Measurements from ENCODE around the gene SF3B1.
A peak's percentile ranks its signal among the peaks of the same experiment; 100 is the strongest.
"Not testable (repeated sequence)": the region's sequence is repeated elsewhere in the genome, so short reads cannot be mapped to it uniquely, and the experiment has no call there.

Gene SF3B1, protein sequence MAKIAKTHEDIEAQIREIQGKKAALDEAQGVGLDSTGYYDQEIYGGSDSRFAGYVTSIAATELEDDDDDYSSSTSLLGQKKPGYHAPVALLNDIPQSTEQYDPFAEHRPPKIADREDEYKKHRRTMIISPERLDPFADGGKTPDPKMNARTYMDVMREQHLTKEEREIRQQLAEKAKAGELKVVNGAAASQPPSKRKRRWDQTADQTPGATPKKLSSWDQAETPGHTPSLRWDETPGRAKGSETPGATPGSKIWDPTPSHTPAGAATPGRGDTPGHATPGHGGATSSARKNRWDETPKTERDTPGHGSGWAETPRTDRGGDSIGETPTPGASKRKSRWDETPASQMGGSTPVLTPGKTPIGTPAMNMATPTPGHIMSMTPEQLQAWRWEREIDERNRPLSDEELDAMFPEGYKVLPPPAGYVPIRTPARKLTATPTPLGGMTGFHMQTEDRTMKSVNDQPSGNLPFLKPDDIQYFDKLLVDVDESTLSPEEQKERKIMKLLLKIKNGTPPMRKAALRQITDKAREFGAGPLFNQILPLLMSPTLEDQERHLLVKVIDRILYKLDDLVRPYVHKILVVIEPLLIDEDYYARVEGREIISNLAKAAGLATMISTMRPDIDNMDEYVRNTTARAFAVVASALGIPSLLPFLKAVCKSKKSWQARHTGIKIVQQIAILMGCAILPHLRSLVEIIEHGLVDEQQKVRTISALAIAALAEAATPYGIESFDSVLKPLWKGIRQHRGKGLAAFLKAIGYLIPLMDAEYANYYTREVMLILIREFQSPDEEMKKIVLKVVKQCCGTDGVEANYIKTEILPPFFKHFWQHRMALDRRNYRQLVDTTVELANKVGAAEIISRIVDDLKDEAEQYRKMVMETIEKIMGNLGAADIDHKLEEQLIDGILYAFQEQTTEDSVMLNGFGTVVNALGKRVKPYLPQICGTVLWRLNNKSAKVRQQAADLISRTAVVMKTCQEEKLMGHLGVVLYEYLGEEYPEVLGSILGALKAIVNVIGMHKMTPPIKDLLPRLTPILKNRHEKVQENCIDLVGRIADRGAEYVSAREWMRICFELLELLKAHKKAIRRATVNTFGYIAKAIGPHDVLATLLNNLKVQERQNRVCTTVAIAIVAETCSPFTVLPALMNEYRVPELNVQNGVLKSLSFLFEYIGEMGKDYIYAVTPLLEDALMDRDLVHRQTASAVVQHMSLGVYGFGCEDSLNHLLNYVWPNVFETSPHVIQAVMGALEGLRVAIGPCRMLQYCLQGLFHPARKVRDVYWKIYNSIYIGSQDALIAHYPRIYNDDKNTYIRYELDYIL

GRCh38 chr2:197434541-197435513 lies at the start of gene SF3B1:
SF3B1 (minus strand) TSS chr2:197435028; CDS start chr2:197434999, 29 bp downstream.
- peak; percentile 98 for DNase-seq

- DNase-seq, result not testable (repeated sequence)
These were observed 49.4 kb upstream of the SF3B1 start for GRCh38 chr2:197484248-197484647.

DNA sequence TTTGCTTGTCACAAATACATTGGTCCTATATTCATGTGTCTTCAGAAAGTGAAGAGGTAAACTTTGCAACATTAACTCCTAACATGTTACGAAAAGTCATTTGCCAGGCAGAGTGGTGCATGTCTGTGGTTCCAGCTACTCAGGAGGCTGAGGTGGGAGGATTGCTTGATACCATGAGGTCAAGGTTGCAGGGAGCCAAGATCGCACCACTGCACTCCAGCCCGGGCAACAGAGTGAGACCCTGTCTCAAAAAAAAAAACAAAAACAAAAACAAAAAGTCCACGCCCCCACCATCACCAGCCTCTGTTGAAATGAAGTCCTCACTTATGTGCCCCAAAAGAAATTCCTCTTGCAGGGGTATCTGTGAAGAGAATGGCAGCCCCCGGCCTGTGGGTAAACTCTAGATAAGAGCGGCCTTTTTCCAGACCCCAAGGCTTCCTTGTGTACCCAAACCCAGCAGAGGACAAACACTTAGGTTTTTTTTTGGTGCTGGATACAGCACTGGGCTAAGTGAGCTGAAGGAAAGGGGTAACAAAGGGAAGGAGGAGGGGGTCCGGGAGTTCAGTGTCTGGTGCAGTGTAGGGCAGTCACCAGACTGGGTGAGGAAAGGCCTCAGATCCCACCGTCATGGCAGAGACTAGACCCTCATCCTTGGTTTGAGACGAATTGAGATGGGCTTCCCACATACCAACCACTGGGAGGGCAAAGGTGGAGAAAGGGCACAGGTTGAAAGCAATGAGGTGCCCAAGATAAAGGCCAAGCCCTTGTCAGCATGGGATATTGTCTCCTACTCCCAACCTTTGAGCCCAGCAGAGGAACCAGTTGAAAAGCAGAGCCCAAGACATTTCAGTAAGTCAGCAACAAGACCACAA lies 45.6 kb upstream of the SF3B1 start:
- no peak for DNase-seq

- DNase-seq, result no peak
These were observed 43.0 kb upstream of the SF3B1 start for GRCh38 chr2:197477797-197478196.

GRCh38 chr2:197472166-197472565 lies 37.3 kb upstream of the SF3B1 start:
- no peak for DNase-seq

DNA sequence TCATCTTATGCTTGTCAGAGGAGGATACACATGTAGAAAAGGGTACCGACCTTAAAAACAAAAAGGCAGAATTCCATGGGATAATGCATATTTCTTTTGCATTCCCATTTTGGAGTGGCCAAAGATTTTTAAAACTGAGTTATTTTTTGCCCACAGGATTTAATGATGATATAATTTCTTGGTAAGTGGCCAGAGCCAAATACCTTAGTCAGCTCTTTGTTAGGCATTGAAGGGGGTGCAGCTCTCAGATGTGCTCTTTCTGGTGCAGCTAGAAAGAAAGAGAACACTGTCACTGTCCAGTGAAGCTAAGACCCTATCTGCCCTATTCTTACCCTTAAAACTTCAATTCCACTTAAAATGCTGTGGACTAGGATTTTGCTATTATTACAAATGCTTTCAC lies 29.3 kb upstream of the SF3B1 start:
- no peak for DNase-seq

GRCh38 chr2:197461057-197461456 lies 26.2 kb upstream of the SF3B1 start:
- no peak for DNase-seq

DNA sequence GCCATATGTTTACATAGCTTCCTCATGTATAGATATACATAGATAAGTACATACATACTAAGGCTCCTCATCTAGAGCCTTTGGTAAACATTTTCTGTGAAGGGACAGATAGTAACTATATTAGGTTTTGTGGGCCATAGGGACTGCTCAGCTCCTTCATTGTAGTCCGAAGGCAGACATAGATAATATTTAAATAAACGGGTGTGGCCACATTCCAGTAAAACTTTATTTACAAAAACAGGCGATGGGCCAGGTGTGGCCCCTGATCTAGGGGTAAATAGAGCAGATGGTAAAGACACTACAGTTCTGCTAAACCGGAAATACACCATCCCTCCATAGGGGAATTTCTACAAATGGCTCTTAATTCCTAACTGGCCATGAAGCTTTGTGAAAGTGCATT lies 25.8 kb upstream of the SF3B1 start:
- DNase-seq, result no peak

- DNase-seq, result no peak
These were observed 20.6 kb upstream of the SF3B1 start for GRCh38 chr2:197455428-197455827.

- DNase-seq, result no peak
These were observed 20.1 kb upstream of the SF3B1 start for GRCh38 chr2:197454923-197455322.

- no peak for DNase-seq
These were observed 19.1 kb upstream of the SF3B1 start for GRCh38 chr2:197453914-197454398.

DNA sequence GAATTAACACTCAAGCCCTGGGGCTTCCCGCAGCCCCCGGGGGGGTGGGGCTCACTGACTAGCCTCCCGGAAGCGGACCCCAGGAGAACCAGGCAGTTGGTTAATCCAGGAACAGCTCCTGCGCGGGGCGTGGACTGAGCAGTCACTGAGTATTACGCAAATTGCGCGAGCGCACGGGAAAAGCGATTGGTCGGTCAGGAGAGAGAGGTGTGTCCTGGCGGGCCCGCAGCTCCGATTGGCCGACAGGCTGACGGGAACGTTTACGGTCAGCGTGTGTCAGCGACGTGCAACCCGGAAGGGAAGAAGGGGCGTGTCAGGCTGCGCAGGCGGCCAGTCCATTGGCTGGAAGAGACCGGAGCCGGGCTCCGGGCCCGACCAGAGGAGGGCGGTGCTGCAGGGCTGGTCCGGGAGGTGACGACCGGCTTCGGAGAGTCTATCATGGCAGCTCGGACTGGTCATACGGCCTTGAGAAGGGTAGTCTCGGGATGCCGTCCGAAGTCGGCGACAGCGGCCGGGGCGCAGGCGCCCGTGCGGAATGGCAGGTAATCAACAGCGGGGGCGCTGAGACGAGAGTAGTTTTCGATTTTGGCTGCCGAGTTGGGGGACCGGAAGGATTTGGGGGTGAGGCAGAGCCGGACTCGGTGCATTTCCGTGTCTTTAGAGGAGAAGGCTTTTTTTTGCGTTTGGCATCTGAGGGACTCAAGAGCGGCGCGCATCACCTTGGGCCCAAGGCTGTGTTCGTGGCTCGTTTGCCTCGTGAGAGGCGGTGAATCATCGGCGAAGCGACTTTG lies 18.5 kb upstream of the SF3B1 start, which contains the start of gene COQ10B:
COQ10B (plus strand) TSS at position 430 of the 791 bp plus-strand sequence; CDS start at position 439, 9 bp downstream.
- DNase-seq, result peak; percentile 98

DNA sequence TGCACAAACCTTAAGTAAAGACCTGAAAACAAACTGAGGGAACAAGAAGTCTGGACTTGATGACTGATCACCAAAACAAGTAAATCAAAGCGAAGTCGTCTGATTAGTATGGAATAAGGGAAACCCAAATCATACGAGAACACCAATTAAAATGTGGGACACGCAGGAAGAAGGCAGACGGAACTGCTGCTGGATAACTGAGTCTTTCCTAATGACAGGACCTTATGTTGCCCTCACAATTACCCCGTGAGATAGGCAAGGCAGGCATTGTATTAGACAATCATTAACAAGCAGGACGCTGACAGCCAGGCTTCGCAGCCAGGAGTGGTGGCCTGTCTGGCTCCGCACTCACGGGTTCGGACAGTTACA lies 17.9 kb upstream of the SF3B1 start:
- no peak for DNase-seq

DNA sequence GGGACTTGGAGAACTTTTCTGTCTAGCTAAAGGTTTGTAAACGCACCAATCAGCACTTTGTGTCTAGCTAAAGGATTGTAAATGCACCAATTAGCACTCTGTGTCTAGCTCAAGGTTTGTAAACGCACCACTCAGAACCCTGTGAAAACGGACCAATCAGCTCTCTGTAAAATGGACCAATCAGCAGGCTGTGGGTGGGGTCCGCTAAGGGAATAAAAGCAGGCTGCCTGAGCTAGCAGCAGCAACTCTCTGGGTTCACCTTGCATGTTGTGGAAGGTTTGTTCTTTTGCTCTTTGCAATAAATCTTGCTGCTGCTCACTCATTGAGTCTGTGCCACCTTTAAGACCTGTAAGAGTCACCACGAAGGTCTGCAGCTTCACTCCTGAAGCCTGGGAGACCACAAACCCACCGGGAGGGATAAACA lies 16.1 kb upstream of the SF3B1 start:
- not testable (repeated sequence) for DNase-seq

DNA sequence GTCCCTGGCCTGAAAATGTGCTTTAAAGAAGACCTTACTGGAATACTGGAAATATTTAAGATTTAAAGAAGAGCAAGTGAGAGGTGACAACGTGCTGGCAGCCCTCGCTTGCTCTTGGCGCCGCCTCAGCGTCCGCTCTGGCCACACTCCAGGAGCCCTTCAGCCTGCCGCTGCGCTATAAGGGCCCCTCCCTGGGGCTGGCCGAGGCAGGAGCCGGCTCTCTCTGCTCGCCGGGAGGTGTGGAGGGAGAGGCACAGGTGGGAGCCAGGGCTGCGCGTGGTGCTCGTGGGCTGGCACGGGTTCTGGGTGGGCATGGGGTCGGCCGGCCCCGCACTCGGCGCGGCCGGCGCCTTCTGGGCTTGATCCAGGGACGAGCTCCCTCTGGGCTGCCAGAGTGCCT lies 15.6 kb upstream of the SF3B1 start:
- DNase-seq, result no peak

DNA sequence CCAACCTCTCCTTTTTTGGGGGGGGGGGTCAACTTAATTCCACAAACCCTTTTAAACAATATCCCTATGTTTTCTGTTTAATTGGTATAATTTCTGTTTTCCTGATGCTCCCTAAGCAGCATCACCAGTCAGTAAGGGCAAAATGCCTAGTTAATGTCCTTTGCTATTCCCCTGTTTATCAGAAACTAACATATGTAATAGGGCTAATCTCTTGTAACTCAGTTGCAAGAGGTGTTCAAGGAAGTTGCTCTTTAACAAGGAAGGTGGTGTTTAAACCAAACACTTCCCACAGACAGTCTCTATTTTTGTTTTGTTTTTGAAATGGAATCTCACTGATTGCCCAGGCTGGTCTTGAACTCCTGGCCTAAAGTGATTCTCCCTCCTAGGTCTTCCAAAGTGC lies 12.0 kb upstream of the SF3B1 start:
- no peak for DNase-seq

GRCh38 chr2:197445746-197446145 lies 10.9 kb upstream of the SF3B1 start:
- no peak for DNase-seq

DNA sequence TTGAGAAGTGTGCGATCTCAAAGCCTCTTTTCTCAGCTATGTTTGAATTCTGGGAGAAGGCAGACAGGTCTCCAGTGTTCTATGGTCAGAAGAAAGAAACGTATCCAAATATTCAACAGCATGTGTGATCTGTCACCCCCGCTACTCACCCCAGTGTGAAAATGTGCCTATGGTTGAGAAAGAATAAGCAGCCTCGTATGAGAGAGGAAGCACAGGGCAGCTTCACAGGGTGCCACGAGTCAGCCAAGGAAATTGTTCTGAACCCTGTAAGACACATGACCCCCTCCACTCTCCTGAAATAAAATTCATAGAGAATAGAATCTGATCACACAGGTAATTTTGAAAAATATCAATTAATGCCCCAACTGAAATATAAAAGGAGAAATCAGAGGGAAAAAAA lies 8.0 kb upstream of the SF3B1 start:
- DNase-seq, result no peak

- no peak for DNase-seq
These were observed 2.6 kb upstream of the SF3B1 start for GRCh38 chr2:197437380-197437779.
